ENCODE results near the gene COL1A2.
A peak's percentile ranks its signal among the peaks of the same experiment; 100 is the strongest.

The COL1A2 gene

GRCh38 chr7:94394437-94395140 is at the start of gene COL1A2:
Gene COL1A2 (plus strand): TSS chr7:94394895. CDS start chr7:94395032, 137 bp downstream.
- Histone ChIP-seq H3K4me3 (peak within 1 kb of the TSS; percentile 80), H3K27ac (peak within 1 kb of the TSS; percentile 95 to 97)
- peak; percentile 95 for DNase-seq (ENCODE audit: low spot score)
- TF ChIP-seq CTCF (IDR thresholded peaks at IDR 0.05) = no peak

GRCh38 chr7:94345907-94346306 is 48.8 kb upstream of the COL1A2 start:
- Histone ChIP-seq H3K27ac (no peak overlapping the region), H3K4me3 (no peak overlapping the region)
- no peak for DNase-seq (ENCODE audit: low spot score)
- TF ChIP-seq CTCF (IDR thresholded peaks at IDR 0.05) = no peak

GRCh38 chr7:94348142-94348541 is 46.6 kb upstream of the COL1A2 start:
- no peak for DNase-seq (ENCODE audit: low spot score)
- Histone ChIP-seq H3K4me3 (peak overlapping the region; percentile 23), H3K27ac (peak overlapping the region; percentile 43 to 67)
- TF ChIP-seq CTCF (IDR thresholded peaks at IDR 0.05) = no peak

GRCh38 chr7:94350734-94351133 is 44.0 kb upstream of the COL1A2 start:
- Histone ChIP-seq H3K4me3 (no peak overlapping the region), H3K27ac (no peak overlapping the region)
- DNase-seq (ENCODE audit: low spot score) = no peak
- TF ChIP-seq CTCF (IDR thresholded peaks at IDR 0.05) = no peak

- Histone ChIP-seq H3K4me3 (no peak overlapping the region), H3K27ac (no peak overlapping the region)
- no peak for TF ChIP-seq CTCF (IDR thresholded peaks at IDR 0.05)
- no peak for DNase-seq (ENCODE audit: low spot score)
Measured at GRCh38 chr7:94351703-94352102, 43.0 kb upstream of the COL1A2 start.

- DNase-seq (ENCODE audit: low spot score) = no peak
- Histone ChIP-seq H3K4me3 (no peak overlapping the region), H3K27ac (no peak overlapping the region)
- TF ChIP-seq CTCF (IDR thresholded peaks at IDR 0.05) = no peak
Measured at GRCh38 chr7:94352887-94353286, 41.8 kb upstream of the COL1A2 start.

GRCh38 chr7:94354953-94355352 is 39.7 kb upstream of the COL1A2 start:
- H3K4me3 ChIP-seq = no peak overlapping the region
- peak overlapping the region in 1 of 2 donors; percentile 61 for H3K27ac ChIP-seq
- no peak for DNase-seq (ENCODE audit: low spot score)
- TF ChIP-seq CTCF (IDR thresholded peaks at IDR 0.05) = no peak
